Neural cell (in vitro differentiated cells): Measurements from ENCODE around the gene AHCYL1. TPM values are rescaled to one million over a fixed set of nuclear protein-coding genes. Genes with fewer than 3 reads are reported as not detected.

Experiments used
- H2AFZ ChIP-seq: fragments of 200-600, 300-800 bp; sonication (generic), shearing (Covaris generic); 2 replicates; pipeline ENCODE4 v1.6.0; 2014; ENCODE audit warnings: low read depth, mild to moderate bottlenecking, antibody characterized with exemption, low read length, moderate library complexity
- H3F3A ChIP-seq: fragments of 200-600 bp; shearing (Covaris generic); 2 replicates; pipeline ENCODE4 v1.6.1; 2016; ENCODE audit warnings: mild to moderate bottlenecking, moderate library complexity, mixed read lengths, antibody characterized with exemption, low read length; ENCODE audit not compliant: insufficient read depth, poor library complexity, severe bottlenecking
- H3K27ac ChIP-seq: fragments of 200-600, 300-800 bp; sonication (generic), shearing (Covaris generic); 2 replicates; pipeline ENCODE4 v1.5.1; 2014; ENCODE audit warnings: mild to moderate bottlenecking, low read length, moderate library complexity
- H3K27me3 ChIP-seq: fragments of 300-800, 200-600 bp; sonication (generic), shearing (Covaris generic); 2 replicates; pipeline ENCODE4 v1.6.0; 2014; ENCODE audit warnings: mild to moderate bottlenecking, low read depth, low read length, moderate library complexity; ENCODE audit not compliant: insufficient read depth
- H3K36me3 ChIP-seq: fragments of 300-800, 200-600 bp; sonication (generic), shearing (Covaris generic); 2 replicates; pipeline ENCODE4 v1.5.1; 2014; ENCODE audit warnings: mild to moderate bottlenecking, antibody characterized with exemption, low read length, moderate library complexity; ENCODE audit not compliant: insufficient read depth
- H3K4me2 ChIP-seq: fragments of 300-800, 200-600 bp; sonication (generic), shearing (Covaris generic); 2 replicates; pipeline ENCODE4 v1.6.0; 2014; ENCODE audit warnings: mild to moderate bottlenecking, low read length
- H3K4me3 ChIP-seq: fragments of 300-800, 200-600 bp; sonication (generic), shearing (Covaris generic); 2 replicates; pipeline ENCODE4 v1.5.1; 2014; ENCODE audit warnings: mild to moderate bottlenecking, low read length, moderate library complexity
- H3K79me2 ChIP-seq: fragments of 200-600 bp; shearing (Covaris generic); replicated peaks from 2 replicates; pipeline ENCODE4 v1.6.0; 2014; ENCODE audit warnings: mild to moderate bottlenecking, low read length, moderate library complexity; ENCODE audit not compliant: insufficient read depth
- H3K9ac ChIP-seq: fragments of 300-800, 200-600 bp; sonication (generic), shearing (Covaris generic); 2 replicates; pipeline ENCODE4 v1.6.1; 2016; ENCODE audit warnings: mild to moderate bottlenecking, low read length, mixed read lengths
- H3K9me2 ChIP-seq: fragments of 200-600 bp; shearing (Covaris generic); 2 replicates; pipeline ENCODE4 v1.6.1; 2016; ENCODE audit warnings: mild to moderate bottlenecking, low read length, mixed read lengths; ENCODE audit not compliant: insufficient read depth
- H3K9me3 ChIP-seq: fragments of 200-600, 300-800 bp; sonication (generic), shearing (Covaris generic); 2 replicates; pipeline ENCODE4 v1.6.1; 2016; ENCODE audit warnings: mild to moderate bottlenecking, mixed run types, low read length, moderate library complexity, mixed read lengths
- H4K20me1 ChIP-seq: fragments of 200-600 bp; shearing (Covaris generic); 2 replicates; pipeline ENCODE4 v1.6.1; 2016; ENCODE audit warnings: mild to moderate bottlenecking, mixed run types; ENCODE audit not compliant: insufficient read depth
- EP300 ChIP-seq: fragments of 450-650 bp; conservative IDR thresholded peaks from 2 replicates; pipeline ENCODE4 v1.6.1; 2014; ENCODE audit warnings: antibody characterized with exemption, mild to moderate bottlenecking, moderate library complexity; ENCODE audit not compliant: poor library complexity, severe bottlenecking
- EZH2 ChIP-seq: fragments of 200-600, 300-800 bp; shearing (Covaris generic), sonication (generic); IDR thresholded peaks from 2 replicates; pipeline ENCODE4 v1.6.1; 2014; ENCODE audit warnings: antibody characterized with exemption, low read length, borderline replicate concordance, mild to moderate bottlenecking; ENCODE audit not compliant: insufficient read depth, poor library complexity, severe bottlenecking
- MXI1 ChIP-seq: fragments of 450-650 bp; conservative IDR thresholded peaks from 2 replicates; pipeline ENCODE4 v1.6.1; 2014; ENCODE audit warnings: antibody characterized with exemption, mild to moderate bottlenecking; ENCODE audit not compliant: poor library complexity, severe bottlenecking
- POLR2AphosphoS5 ChIP-seq: IDR thresholded peaks from 2 replicates; pipeline ENCODE4 v1.6.1; 2012
- RAD21 ChIP-seq: fragments of 450-650 bp; conservative IDR thresholded peaks from 2 replicates; pipeline ENCODE4 v1.6.1; 2014; ENCODE audit warnings: antibody characterized with exemption, mild to moderate bottlenecking, moderate library complexity
- REST ChIP-seq: IDR thresholded peaks from 2 replicates; pipeline ENCODE4 v1.6.1; 2012; ENCODE audit warnings: borderline replicate concordance
- SMC3 ChIP-seq: fragments of 450-650 bp; conservative IDR thresholded peaks from 2 replicates; pipeline ENCODE4 v1.6.1; 2014; ENCODE audit warnings: antibody characterized with exemption, mild to moderate bottlenecking, moderate library complexity; ENCODE audit not compliant: poor library complexity
- TAF1 ChIP-seq: IDR thresholded peaks from 2 replicates; pipeline ENCODE4 v1.6.1; 2012; ENCODE audit warnings: low read depth
- polyA plus RNA-seq: library from polyadenylated mRNA; depleted of rRNA; stranded (reverse); fragments of >200 nt; gene quantifications from 2 replicates; pipeline ENCODE4 v1.2.3, GENCODE V29; 2014
- TF ChIP-seq, protein P1 (sequence below): fragments of 450-650 bp; IDR thresholded peaks from 2 replicates; pipeline ENCODE4 v1.5.1; 2014; ENCODE audit warnings: antibody characterized with exemption, mild to moderate bottlenecking, moderate library complexity; ENCODE audit not compliant: poor library complexity, severe bottlenecking

Gene AHCYL1
- polyA plus RNA-seq, 1 donor from 2014 or later = 48.7 TPM

GRCh38 chr1:109977657-109978378 lies 6.7 kb upstream of the AHCYL1 start:
- TF ChIP-seq, protein P1, sequence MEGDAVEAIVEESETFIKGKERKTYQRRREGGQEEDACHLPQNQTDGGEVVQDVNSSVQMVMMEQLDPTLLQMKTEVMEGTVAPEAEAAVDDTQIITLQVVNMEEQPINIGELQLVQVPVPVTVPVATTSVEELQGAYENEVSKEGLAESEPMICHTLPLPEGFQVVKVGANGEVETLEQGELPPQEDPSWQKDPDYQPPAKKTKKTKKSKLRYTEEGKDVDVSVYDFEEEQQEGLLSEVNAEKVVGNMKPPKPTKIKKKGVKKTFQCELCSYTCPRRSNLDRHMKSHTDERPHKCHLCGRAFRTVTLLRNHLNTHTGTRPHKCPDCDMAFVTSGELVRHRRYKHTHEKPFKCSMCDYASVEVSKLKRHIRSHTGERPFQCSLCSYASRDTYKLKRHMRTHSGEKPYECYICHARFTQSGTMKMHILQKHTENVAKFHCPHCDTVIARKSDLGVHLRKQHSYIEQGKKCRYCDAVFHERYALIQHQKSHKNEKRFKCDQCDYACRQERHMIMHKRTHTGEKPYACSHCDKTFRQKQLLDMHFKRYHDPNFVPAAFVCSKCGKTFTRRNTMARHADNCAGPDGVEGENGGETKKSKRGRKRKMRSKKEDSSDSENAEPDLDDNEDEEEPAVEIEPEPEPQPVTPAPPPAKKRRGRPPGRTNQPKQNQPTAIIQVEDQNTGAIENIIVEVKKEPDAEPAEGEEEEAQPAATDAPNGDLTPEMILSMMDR = no peak
- TF ChIP-seq EZH2 (no peak), EP300 (no peak), TAF1 (no peak), REST (no peak)
- no peak overlapping the region for H3K27ac ChIP-seq
- no peak overlapping the region for H3K4me2 ChIP-seq
- no peaks in the 10 kb centered on the region for H3F3A ChIP-seq
- no peak overlapping the region for H3K4me3 ChIP-seq
- H3K9me2 ChIP-seq = no peaks in the 10 kb centered on the region
- no peaks in the 10 kb centered on the region for H3K36me3 ChIP-seq
- H2AFZ ChIP-seq = no peak overlapping the region
- no peaks in the 10 kb centered on the region for H3K27me3 ChIP-seq
- H3K9me3 ChIP-seq = no peaks in the 10 kb centered on the region
- no peaks in the 10 kb centered on the region for H4K20me1 ChIP-seq
- H3K9ac ChIP-seq = no peak overlapping the region
- H3K79me2 ChIP-seq = no peaks in the 10 kb centered on the region

- Histone ChIP-seq H3K4me3 (no peak overlapping the region), H3F3A (no peaks in the 10 kb centered on the region), H3K27ac (no peak overlapping the region), H3K9me3 (no peaks in the 10 kb centered on the region), H2AFZ (no peak overlapping the region), H3K4me2 (no peak overlapping the region), H3K79me2 (no peaks in the 10 kb centered on the region), H3K9me2 (no peaks in the 10 kb centered on the region), H3K36me3 (no peaks in the 10 kb centered on the region), H3K9ac (no peak overlapping the region), H4K20me1 (no peaks in the 10 kb centered on the region), H3K27me3 (no peaks in the 10 kb centered on the region)
- TF ChIP-seq SMC3 (no peak), EZH2 (no peak), POLR2AphosphoS5 (no peak), TAF1 (no peak), RAD21 (no peak), MXI1 (no peak), REST (no peak)
- TF ChIP-seq, protein P1 = no peak
Observed at GRCh38 chr1:109978761-109979488, 5.6 kb upstream of the AHCYL1 start.
